Fibroblast of lung (primary cell): Measurements from ENCODE around the gene TRIM8. TPM values are rescaled to one million over a fixed set of nuclear protein-coding genes. Genes with fewer than 3 reads are reported as not detected.

Experiments
- DNase-seq, 2 donors: peaks; one replicate each; pipeline versions ENCODE4 v3.0.0 to v3.0.0-alpha.2; 2010; ENCODE audit warnings: low read depth in 2 of 2
- H2AFZ ChIP-seq: 2 replicates; pipeline ENCODE4 v1.5.1; 2012; ENCODE audit warnings: low read length, control low read depth, inconsistent platforms
- H3K27ac ChIP-seq: 2 replicates; pipeline ENCODE4 v1.5.1; 2011; ENCODE audit warnings: low read length, control low read depth; ENCODE audit not compliant: insufficient read depth
- H3K27me3 ChIP-seq: 2 replicates; pipeline ENCODE4 v1.5.1; 2011; ENCODE audit warnings: mild to moderate bottlenecking, low read length; ENCODE audit not compliant: control insufficient read depth, insufficient read depth
- H3K36me3 ChIP-seq: 2 replicates; pipeline ENCODE4 v1.5.1; 2011; ENCODE audit warnings: low read length; ENCODE audit not compliant: control insufficient read depth, insufficient read depth
- H3K4me1 ChIP-seq: 2 replicates; pipeline ENCODE4 v1.5.1; 2011; ENCODE audit warnings: low read length; ENCODE audit not compliant: control insufficient read depth, insufficient read depth; ENCODE audit errors: extremely low read depth
- H3K4me2 ChIP-seq: 2 replicates; pipeline ENCODE4 v1.5.1; 2011; ENCODE audit warnings: low read length, control low read depth; ENCODE audit not compliant: insufficient read depth; ENCODE audit errors: extremely low read depth
- H3K4me3 ChIP-seq, 4 experiments: fragments of 200-600 bp in 1 of 4; sonication (generic) in 1 of 4; replicated peaks in 1 of 4; 2 replicates each; pipeline ENCODE4 v1.5.1; 2011 to 2016; ENCODE audit warnings: low read length in 4 of 4, low read depth in 3 of 4, mild to moderate bottlenecking in 3 of 4, control low read depth in 2 of 4, inconsistent platforms in 1 of 4, mixed read lengths in 1 of 4; ENCODE audit not compliant: insufficient read depth in 1 of 4; ENCODE audit errors: control extremely low read depth in 1 of 4
- H3K79me2 ChIP-seq: 2 replicates; pipeline ENCODE4 v1.5.1; 2012; ENCODE audit warnings: mild to moderate bottlenecking, low read length, inconsistent platforms; ENCODE audit not compliant: control insufficient read depth, insufficient read depth
- H3K9ac ChIP-seq: 2 replicates; pipeline ENCODE4 v1.5.1; 2011; ENCODE audit warnings: mild to moderate bottlenecking, low read length, control low read depth; ENCODE audit not compliant: insufficient read depth
- H3K9me3 ChIP-seq: 2 replicates; pipeline ENCODE4 v1.5.1; 2012; ENCODE audit warnings: low read depth, low read length; ENCODE audit not compliant: control insufficient read depth, insufficient read depth
- H4K20me1 ChIP-seq: 2 replicates; pipeline ENCODE4 v1.5.1; 2011; ENCODE audit warnings: low read length; ENCODE audit not compliant: control insufficient read depth, insufficient read depth; ENCODE audit errors: extremely low read depth
- CTCF ChIP-seq, 2 donors: IDR thresholded peaks in 1 of 2; conservative IDR thresholded peaks in 1 of 2; 1 replicate in 1 of 2; 2 replicates in 1 of 2; pipeline ENCODE4 v1.5.1; 2011 to 2012; ENCODE audit warnings: low read length in 2 of 2, control low read depth in 1 of 2, inconsistent platforms in 1 of 2, low read depth in 1 of 2, mild to moderate bottlenecking in 1 of 2
- EZH2 ChIP-seq: IDR thresholded peaks from 2 replicates; pipeline ENCODE4 v1.5.1; 2012; ENCODE audit warnings: low read length, control low read depth, mild to moderate bottlenecking; ENCODE audit errors: missing control alignments
- polyA plus RNA-seq, 2 donors: library from polyadenylated mRNA; depleted of rRNA in 1 of 2; stranded (reverse) in 1 of 2; unstranded in 1 of 2; fragments of >200 nt; gene quantifications; 2 replicates each; pipeline ENCODE4 v1.2.1, GENCODE V29; 2011 to 2012; ENCODE audit warnings: missing spikeins in 1 of 2
- total RNA-seq: library from RNA; depleted of rRNA; stranded (reverse); fragments of >200 nt; gene quantifications from 2 replicates; pipeline ENCODE4 v1.2.1, GENCODE V29; 2014

Gene TRIM8
- total and polyA plus RNA-seq, 2 donors (not counting 1 experiment from before 2014, with no cell fraction given): 93.2 to 143 TPM

- H3K4me2 ChIP-seq: peak overlapping the region; percentile 15
- H3K4me3 ChIP-seq: no peak overlapping the region
- no peaks in the 10 kb centered on the region for H3K79me2 ChIP-seq
- no peaks in the 10 kb centered on the region for H4K20me1 ChIP-seq
- no peaks in the 10 kb centered on the region for H3K27me3 ChIP-seq
- H2AFZ ChIP-seq: no peak overlapping the region
- peak overlapping the region; percentile 25 for H3K9ac ChIP-seq
- peak in 1 of 2 donors; percentile 58 for DNase-seq
- H3K9me3 ChIP-seq: no peaks in the 10 kb centered on the region
- peaks cover 63% of the 10 kb centered on the region for H3K4me1 ChIP-seq
- peaks cover 2% of the 10 kb centered on the region for H3K36me3 ChIP-seq
- peak overlapping the region; percentile 83 for H3K27ac ChIP-seq
- TF ChIP-seq CTCF (conservative IDR thresholded peaks at IDR 0.05 in 1 of 2, IDR thresholded peaks at IDR 0.05 in 1 of 2; ENCODE audit: low read depth in 1 of 2, low read length in 2 of 2): peak in 1 of 2 donors; percentile 14
- TF ChIP-seq EZH2: no peak
Measured at GRCh38 chr10:102628451-102628911, 15.8 kb upstream of the TRIM8 start.

GRCh38 chr10:102629661-102630614 is 14.3 kb upstream of the TRIM8 start:
- H3K79me2 ChIP-seq: no peaks in the 10 kb centered on the region
- peaks cover 2% of the 10 kb centered on the region for H3K36me3 ChIP-seq
- H3K4me2 ChIP-seq: peak overlapping the region; percentile 54
- H3K4me3 ChIP-seq: no peak overlapping the region
- H3K4me1 ChIP-seq: peaks cover 71% of the 10 kb centered on the region
- H3K27me3 ChIP-seq: no peaks in the 10 kb centered on the region
- peak; percentile 81 to 95 for DNase-seq
- peak overlapping the region; percentile 8 for H3K9ac ChIP-seq
- TF ChIP-seq EZH2 (no peak), CTCF (conservative IDR thresholded peaks at IDR 0.05 in 1 of 2, IDR thresholded peaks at IDR 0.05 in 1 of 2; ENCODE audit: low read depth in 1 of 2, low read length in 2 of 2) (no peak)
- H3K27ac ChIP-seq: peak overlapping the region; percentile 73
- H3K9me3 ChIP-seq: no peaks in the 10 kb centered on the region
- no peaks in the 10 kb centered on the region for H4K20me1 ChIP-seq
- H2AFZ ChIP-seq: no peak overlapping the region

- Histone ChIP-seq H3K27me3 (no peaks in the 10 kb centered on the region), H3K4me1 (peaks cover 68% of the 10 kb centered on the region), H3K9me3 (no peaks in the 10 kb centered on the region), H3K9ac (no peak overlapping the region), H3K4me3 (no peak overlapping the region), H3K36me3 (peaks cover 2% of the 10 kb centered on the region), H3K4me2 (no peak overlapping the region), H3K27ac (peak overlapping the region; percentile 73), H3K79me2 (no peaks in the 10 kb centered on the region), H2AFZ (no peak overlapping the region), H4K20me1 (no peaks in the 10 kb centered on the region)
- TF ChIP-seq CTCF (conservative IDR thresholded peaks at IDR 0.05 in 1 of 2, IDR thresholded peaks at IDR 0.05 in 1 of 2; ENCODE audit: low read depth in 1 of 2, low read length in 2 of 2): no peak
- TF ChIP-seq EZH2: no peak
- DNase-seq: no peak
Measured at GRCh38 chr10:102630663-102631062, 13.6 kb upstream of the TRIM8 start.
